Measurements from ENCODE around the gene OR1S1. TPM values are rescaled to one million over a fixed set of nuclear protein-coding genes. Genes with fewer than 3 reads are reported as not detected.

Gene OR1S1
- total RNA-seq, 1 experiment from 2014 or later = not detected

- Mint-ChIP-seq H3K36me3 (ENCODE audit: insufficient read depth in 1 of 3, low read depth in 3 of 3) (no peaks in the 10 kb centered on the region), H3K4me1 (peaks cover 4 to 5% of the 10 kb centered on the region in 2 experiments), H3K9me3 (no peaks in the 10 kb centered on the region), H3K27ac (no peak overlapping the region), H3K4me3 (no peak overlapping the region), H3K27me3 (ENCODE audit: low read depth) (no peaks in the 10 kb centered on the region)
- H3K4me2 ChIP-seq (ENCODE audit: insufficient read depth, insufficient read length, low read length) = no peak overlapping the region
- H4K5ac ChIP-seq (ENCODE audit: insufficient read length, low read depth, low read length) = no peak overlapping the region
- no peak overlapping the region for H2BK120ac ChIP-seq (ENCODE audit: low read depth, low read length, poor library complexity, severe bottlenecking)
- no peak overlapping the region for H3K18ac ChIP-seq (ENCODE audit: insufficient read length, low read depth, low read length)
- no peak overlapping the region for H3K23ac ChIP-seq (ENCODE audit: insufficient read length, low read depth, low read length)
- no peaks in the 10 kb centered on the region for H3K27me3 ChIP-seq (ENCODE audit: insufficient read depth, low read length)
- no peak overlapping the region for H4K91ac ChIP-seq (ENCODE audit: insufficient read length, low read depth, low read length)
- no peaks in the 10 kb centered on the region for H4K20me1 ChIP-seq (ENCODE audit: control insufficient read depth, insufficient read depth, insufficient read length)
- H3K23me2 ChIP-seq (ENCODE audit: insufficient read length, low read depth, low read length, poor library complexity, severe bottlenecking) = no peaks in the 10 kb centered on the region
- no peak overlapping the region for H2BK15ac ChIP-seq (ENCODE audit: low read depth, low read length)
- no peak overlapping the region for H2AK5ac ChIP-seq (ENCODE audit: insufficient read length, low read length)
- H3K27ac ChIP-seq (ENCODE audit: insufficient read length, low read depth, low read length) = no peak overlapping the region
- H3K9ac ChIP-seq (ENCODE audit: extremely low read depth, insufficient read length, low read length) = no peak overlapping the region
- no peaks in the 10 kb centered on the region for H3K79me1 ChIP-seq (ENCODE audit: insufficient read depth, low read depth, low read length, poor library complexity, severe bottlenecking)
- no peak for DNase-seq
- H3K56ac ChIP-seq (ENCODE audit: insufficient read length, low read depth, low read length) = no peak overlapping the region
- no peak overlapping the region for H2BK20ac ChIP-seq (ENCODE audit: low read depth, low read length, poor library complexity, severe bottlenecking)
- H3K9me3 ChIP-seq (ENCODE audit: control insufficient read depth, low read depth, low read length) = no peaks in the 10 kb centered on the region
- H3K4ac ChIP-seq (ENCODE audit: low read depth, low read length) = no peak overlapping the region
- no peaks in the 10 kb centered on the region for H3K4me1 ChIP-seq (ENCODE audit: insufficient read depth, low read length)
- no peaks in the 10 kb centered on the region for H3K79me2 ChIP-seq (ENCODE audit: insufficient read depth, low read length)
- H3T11ph ChIP-seq (ENCODE audit: low read length) = no peak overlapping the region
- H2BK5ac ChIP-seq (ENCODE audit: insufficient read length, low read length) = no peak overlapping the region
- no CpG with 5 or more reads among the region's 6 CpGs for WGBS (ENCODE audit: extremely low coverage, insufficient read length, low lambda C conversion rate)
- no peak overlapping the region for H2AFZ ChIP-seq (ENCODE audit: low read length)
- no peak overlapping the region for H2BK12ac ChIP-seq (ENCODE audit: insufficient read length, low read depth, low read length)
- H4K8ac ChIP-seq (replicated peaks; ENCODE audit: insufficient read length, low read depth, low read length) = no peak overlapping the region
- TF ChIP-seq CTCF (conservative IDR thresholded peaks at IDR 0.05) = no peak
- no peak overlapping the region for H3K14ac ChIP-seq (ENCODE audit: insufficient read depth, low read length)
These were observed 34.1 kb upstream of the OR1S1 start for GRCh38 chr11:58178444-58178843.
